HG02623 (cell line): ENCODE results near the gene CDC42BPA.
"Not testable (repeated sequence)": the region's sequence is repeated elsewhere in the genome, so short reads cannot be mapped to it uniquely, and the experiment has no call there.

Experiments used
- ATAC-seq: cut with Tn5 transposase; IDR thresholded peaks from one replicate; pipeline ENCODE4 v1.9.1; 2021; ENCODE audit warnings: moderate library complexity; ENCODE audit not compliant: unreplicated experiment

CDC42BPA gene

DNA sequence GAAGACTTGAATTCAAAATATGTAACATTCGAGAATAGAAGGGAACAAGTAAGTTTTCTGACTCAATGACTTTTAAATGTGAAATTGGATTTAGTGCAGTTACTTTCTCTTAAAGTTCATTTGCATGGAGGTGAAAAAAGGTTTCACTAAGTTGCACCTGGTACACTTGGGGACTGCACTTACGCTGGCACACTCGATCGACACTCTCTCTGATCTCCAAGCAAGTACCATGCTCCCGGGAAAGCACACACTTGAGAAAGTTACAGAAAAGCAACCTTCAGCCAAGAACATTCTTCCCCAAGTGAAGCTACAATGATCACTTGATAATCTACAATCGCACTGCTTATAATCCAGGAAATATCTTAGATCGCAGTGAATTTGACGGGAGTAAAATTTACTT, 315.1 kb downstream of the CDC42BPA start:
- ATAC-seq, result no peak

DNA sequence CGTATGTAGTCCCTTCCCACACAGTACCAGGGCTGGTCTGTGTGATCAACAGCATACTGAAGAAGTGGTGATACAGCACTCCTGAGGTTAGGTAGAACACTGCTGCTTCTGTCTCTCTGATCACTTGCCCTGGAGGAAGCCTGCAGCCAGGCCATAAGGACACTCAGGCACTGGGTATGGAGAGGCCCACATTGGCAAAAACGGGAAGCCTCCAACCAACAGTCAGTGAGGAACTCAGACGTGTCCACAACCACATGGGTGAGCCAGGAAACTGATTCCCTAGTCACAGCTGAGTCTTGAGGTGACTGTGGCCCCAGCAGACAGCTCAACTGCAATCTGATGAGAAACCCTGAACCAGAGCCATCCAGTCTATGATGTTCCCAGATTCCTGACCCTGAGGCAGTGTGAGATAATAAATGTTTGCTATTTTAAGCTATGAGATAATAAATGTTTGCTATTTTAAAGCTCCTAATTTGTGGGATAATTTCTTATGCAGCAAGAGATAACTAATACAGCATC, 315.7 kb downstream of the CDC42BPA start:
- no peak for ATAC-seq

DNA sequence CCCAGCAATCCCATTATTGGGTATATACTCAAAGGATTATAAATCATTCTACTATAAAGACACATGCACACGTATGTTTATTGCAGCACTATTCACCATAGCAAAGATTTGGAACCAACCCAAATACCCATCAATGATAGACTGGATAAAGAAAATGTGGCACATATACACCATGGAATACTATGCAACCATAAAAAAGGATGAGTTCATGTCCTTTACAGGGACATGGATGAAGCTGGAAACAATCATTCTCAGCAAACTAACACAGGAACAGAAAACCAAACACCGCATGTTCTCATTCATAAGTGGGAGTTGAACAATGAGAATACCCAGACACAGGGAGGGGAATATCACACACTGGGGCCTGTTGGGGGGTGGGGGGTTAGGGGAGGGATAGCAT, 318.7 kb downstream of the CDC42BPA start:
- not testable (repeated sequence) for ATAC-seq

DNA sequence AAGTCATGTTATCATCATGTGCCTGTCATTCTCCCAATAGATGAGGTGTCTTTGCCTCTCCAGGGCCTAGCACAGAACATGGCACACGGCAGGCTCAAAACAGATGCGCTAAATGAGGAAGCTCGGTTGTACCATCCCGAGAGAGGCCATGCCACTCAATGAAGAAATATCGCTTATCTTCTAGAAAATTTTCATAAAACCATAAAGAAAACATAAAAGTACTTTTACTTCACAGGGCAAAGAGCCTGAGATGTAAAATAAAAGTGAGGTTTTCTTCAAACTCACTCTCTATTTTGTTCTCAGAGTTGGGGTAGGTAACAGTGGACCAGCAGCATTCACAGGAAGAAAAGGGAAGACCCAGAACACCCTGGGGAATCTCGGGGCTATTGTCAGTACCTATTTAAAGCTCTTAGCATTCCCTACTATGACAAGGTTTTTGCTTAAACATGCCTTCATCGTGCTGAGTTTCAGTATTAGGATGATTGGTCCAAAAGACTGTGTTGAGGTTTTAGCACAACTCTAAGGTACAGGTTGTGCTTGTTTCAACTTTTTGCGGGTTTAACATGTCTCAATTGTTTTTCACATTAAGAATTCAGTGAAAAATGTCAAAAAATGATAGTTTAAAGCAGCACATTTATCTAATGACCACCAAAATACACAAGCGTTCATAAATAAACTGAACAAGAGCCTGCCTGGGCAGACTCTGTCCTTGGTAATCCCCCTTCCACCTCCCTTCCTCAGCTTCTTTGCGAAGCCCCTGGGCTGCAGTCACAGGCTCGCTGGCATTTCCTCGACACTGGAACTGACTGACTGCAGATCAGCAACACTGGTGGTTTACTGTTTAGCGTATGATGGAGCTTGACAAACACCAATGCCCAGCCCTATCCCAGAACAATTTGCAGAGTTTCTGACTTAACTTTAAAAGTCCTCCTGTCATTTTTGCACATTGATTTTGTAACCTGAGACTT, 322.6 kb downstream of the CDC42BPA start:
- peak; percentile 84 for ATAC-seq

DNA sequence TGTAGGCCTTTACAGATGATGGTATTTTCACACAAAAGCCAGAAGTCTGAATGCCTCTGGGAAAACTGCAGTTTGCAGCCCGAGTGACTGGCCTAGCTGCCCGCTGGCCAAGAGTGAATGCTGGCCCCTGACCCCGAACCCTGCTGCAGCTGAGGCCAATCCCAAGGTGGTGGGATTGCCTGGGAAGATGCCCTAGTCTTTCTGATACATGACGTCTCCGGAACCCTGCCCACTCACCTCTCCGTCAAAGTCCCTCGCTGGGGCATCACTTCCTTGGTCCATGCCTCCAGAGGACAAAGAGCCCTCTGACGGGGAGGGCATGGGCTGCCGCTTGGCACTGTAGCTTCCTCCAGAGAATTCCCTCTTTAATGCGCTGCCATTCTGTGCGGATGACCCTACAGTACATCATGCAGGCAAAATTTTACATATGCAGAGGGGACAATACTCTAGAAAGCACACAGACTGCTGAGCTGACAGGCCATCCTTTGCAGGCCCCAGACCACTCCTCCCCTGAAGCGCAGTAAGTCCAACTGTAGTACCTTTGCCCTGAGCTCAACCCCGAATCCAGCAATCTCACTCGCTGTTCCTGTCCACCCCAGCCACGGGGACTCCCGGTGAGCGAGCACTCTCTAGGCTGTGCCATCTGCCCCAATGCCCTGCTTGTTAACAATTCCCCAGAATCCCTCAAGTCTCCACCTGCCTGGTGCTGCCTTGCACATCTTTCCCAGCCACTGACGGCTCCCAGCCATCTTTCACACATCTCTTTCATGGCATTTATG, 323.5 kb downstream of the CDC42BPA start:
- no peak for ATAC-seq

DNA sequence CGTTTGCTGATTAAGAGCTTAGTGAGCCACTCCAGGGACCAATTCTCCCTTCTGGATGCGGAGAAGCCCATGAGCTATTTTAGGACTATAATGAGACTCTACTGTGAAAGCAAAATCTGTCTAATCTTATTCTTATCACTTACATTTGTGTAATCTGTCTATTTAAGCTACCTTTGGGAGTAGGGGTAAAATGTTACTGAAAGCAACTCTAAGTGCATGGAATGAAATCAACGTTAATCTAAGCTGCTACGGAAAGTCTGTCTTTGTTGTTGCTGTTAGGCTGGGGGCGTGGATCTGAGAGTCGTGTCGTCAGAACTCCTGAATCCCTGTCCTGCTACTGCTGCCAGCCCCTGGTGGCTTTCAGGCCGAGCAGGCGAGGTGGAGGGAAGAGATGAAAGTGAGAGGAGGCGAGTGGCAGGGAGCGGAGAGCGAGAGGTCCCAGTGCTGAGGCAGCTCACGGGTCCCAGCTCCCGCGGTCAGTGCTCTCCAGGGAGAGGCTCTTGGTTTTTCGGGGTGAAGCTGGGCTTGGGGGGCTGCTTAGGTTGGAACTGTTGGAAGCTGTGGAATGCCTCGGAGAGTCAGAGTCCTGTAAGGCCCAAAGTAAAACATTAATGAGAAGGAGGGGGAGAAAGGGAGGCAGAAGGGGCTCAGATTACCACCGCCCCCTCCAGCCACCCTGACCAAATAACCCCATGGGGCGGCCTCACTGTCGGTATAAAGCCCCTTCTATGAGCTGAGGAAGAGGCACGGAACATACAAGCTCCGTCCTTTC, 324.3 kb downstream of the CDC42BPA start:
- no peak for ATAC-seq

DNA sequence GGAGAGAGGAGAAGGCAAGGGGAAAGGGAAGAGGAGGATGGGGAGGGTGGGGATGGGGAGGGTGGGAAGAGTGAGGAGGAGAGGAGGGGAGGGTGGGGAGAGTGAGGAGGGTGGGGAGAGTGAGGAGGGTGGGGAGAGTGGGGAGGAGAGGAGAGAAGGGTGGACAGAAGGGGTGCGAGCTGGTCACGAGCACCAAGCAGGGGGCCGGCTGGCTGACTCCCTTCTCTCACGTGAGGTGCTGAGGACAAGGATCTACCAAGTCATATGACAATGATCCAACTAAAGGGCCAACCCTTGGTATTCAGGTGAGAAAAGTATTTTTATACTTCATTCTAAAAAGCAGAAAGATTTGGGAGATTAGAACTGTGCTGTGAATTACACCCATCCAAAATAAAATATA, 326.4 kb downstream of the CDC42BPA start:
- ATAC-seq, result no peak

DNA sequence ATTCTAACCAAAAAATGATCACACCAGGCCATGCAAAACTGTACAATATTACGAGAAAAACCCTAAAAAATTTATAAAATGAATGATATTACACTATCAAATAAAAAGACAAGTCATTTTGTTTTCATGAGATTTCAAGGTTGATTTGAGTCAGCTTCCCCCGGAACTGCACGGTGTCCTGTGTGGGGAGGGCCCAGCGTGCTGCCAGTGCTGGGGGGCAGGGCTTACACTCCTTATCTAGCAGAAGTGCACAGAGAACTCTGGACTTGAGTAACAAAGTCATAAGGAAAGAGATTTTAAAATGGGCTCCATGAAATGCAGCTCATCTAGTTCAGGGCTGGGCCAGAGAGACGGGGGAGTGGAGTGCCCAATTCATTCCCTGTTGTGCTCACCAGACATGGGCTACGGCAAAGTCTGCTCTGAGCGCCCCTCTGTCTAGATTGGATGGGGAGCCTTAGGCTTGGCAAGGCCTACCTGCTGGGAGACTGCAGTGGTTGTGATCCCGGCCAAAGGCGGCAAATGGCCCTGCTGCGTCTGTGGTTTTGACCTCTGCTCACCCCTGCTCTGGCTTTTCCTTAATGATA, 328.1 kb downstream of the CDC42BPA start:
- no peak for ATAC-seq

DNA sequence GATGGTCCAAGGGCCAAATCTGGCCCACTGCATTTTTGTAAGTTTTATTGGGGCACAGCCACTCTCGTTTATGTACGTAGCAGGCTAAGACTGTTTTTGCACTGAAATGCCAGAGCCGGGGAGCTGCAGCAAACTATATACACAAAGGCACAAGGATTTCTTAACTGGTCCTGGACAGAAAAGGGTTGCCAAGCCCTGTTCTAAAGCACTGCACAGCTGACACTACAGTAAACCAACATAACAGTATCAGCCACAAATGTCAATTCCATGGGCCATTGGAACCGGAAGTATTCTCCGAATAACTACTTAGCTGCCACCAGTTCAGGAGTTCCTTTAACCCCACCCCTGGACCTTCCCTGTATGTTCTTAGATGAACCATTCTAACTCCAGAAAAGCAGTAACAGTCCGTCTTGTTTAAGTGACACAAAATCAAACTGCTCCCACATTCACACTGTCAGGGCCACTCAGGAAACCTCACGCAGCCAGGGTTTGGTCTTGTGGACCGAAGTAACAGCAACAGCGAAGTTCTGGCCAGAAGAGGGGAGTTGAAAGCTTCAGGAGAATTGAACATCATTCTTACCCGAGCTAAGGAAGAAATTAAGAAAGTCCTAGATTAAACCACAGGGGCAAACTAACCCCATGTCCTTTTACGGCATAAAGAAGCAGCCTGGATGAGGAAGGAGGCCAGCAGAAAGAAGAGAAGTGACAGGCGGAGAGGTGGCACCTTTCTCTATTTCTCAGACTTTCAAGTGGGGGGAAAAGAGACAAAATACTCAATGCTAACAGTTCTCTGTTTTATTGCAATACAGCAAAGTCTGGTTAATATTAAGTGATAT, 329.0 kb downstream of the CDC42BPA start:
- no peak for ATAC-seq

DNA sequence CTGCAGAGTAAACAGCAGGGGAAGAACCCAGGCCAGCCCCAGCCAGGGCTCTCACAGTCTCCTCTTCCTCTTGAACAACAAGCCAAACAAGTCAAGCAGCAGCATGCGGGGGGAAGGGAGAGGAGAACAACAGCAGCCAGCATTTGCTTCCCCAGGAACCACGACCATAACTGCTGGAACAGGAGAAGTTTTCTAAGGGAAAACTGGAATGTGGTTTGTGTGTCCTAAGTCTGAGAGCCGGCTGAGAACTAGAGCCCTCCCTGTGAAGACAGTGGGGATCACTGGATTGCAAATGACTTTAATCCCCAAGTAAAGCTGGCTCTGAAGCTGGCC, 330.0 kb downstream of the CDC42BPA start:
- ATAC-seq, result no peak

DNA sequence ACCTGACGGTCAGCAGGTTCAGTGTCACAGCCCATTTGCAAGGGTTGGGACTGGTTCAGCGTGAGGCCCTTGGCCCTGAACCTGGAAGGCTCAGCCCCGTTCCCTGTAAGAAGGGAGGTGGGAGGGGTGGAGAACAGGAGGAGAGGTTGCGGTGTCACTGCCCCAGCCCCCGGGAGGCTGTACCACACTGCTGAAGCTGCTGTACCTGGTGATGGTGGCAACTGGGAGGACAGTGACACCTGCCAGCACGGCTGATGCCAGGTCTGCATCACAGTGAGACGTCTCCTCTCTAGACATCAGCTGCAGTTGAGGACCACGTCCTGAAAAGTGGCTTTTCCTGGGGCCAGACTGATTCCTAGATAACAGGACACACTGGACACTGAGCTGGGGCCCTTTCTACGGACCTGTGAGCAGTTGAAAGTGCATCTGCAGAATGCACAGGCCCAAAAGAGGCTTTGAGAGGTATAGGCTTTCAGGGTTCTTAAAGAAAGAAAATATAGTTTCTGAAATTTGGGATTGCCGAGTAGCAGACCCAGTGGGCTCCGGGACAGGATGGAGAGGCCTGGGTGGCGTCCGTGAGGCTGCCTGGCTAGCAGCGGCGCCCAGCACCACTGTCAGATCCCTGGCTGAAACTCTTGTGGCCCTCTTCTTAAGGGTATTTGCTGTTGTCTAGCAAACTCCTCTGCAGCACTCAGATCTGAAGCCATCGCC, 330.5 kb downstream of the CDC42BPA start:
- no peak for ATAC-seq

DNA sequence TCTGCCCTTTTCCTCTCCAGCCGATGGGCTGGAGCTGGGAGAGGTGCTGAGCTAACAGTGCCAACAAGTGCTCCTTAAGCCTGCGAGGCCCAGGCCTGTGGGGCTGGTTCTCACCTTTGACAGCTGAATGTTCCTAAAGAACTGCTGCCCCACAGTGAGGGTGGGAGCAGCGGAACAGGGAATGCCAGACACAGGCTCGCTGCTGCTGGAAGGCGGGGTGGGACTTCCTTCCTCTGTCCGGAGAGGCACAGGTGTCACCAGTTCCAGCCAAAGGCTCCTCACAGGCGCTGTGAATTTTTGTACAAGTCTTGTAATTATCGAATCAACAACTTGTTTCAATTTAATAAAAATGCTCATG, 331.1 kb downstream of the CDC42BPA start:
- ATAC-seq, result no peak

DNA sequence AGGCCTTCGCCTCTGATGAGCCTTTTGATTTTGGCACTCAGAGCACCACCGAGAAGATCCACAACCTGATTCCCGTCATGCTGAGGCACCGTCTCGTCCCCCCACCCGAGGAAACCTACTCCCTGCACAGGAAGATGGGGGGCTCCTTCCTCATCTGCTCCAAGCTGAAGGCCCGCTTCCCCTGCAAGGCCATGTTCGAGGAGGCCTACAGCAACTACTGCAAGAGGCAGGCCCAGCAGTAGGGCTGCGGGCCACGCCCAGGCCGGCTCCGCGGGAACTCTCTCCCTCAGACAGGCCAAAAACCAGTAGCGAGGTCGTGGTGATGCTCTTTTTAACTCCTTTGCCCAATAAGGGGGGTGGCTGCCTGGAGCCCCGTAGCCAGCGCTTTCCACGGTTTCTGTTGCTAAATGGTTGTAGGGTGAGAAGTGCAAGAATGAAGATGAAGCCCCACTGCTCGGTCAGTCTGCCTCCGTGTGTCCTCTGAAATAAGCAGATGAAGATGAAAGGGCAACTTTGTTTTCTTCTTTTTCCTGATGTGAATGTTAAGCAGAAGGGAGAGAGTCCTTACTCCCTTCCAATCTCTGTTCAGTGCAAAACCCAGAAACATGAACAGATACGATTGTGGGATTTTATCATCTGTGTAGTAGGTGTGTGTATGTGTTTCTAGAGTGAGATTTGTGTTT, 331.7 kb downstream of the CDC42BPA start:
- no peak for ATAC-seq

DNA sequence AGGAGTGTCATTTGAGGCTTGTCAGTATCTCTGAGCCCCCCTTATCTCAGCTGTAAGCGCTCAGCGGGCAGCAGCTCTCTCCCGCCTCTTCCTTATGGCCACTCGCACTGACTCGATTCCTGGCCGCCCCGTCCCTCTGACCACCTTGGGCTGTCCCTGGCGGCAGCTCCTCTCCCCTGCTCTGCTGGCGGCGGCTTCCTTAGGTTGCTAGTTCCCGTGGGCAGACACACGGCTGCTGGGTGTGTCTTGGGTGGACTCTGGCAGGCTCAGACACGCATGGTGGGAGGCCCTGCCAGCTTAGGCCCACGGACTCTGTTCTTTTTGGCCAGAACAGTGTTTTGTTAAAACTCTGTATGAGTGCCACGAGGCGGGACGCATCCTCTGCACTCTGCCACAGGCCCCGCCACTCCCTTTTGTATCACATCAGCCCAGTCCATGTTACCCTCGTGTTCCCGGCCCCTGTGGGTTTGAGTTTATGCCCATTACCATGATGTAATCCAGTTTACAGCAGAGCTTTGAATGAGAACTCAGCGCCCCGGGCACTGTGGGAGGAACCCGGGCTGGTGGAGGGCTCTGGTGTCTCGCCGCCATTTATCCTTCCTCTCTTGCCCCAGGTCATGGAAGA, 332.3 kb downstream of the CDC42BPA start:
- ATAC-seq, result no peak

DNA sequence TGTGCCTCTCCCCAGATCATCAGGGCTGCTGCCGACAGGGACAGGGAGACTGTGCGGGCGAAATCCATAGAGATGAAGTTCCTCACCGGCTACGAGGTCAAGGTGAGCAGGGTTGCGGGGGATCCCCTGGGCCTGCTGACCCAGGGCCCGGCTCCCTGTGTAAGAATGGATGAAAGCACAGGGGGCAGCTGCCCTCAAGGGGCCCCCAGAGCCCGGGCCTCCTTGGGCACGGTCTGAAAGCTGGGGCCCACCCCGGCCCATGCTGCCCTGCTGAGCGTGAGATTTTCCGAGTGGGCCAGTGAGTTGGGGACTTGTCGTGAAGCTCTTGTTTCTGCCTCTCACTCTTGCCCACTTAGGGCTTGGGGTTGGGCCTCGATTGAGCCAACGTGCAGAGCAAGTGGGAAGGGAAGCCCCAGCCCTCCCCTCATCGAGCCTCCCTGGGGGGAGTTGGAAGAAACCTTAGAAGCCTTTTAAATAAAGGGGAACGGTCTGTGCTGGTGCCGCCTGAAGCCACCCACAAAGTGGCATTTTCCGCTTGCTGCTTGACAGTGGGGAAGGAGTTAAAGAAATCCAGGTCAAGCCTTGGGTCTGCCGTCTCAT, 333.0 kb downstream of the CDC42BPA start:
- ATAC-seq, result no peak

DNA sequence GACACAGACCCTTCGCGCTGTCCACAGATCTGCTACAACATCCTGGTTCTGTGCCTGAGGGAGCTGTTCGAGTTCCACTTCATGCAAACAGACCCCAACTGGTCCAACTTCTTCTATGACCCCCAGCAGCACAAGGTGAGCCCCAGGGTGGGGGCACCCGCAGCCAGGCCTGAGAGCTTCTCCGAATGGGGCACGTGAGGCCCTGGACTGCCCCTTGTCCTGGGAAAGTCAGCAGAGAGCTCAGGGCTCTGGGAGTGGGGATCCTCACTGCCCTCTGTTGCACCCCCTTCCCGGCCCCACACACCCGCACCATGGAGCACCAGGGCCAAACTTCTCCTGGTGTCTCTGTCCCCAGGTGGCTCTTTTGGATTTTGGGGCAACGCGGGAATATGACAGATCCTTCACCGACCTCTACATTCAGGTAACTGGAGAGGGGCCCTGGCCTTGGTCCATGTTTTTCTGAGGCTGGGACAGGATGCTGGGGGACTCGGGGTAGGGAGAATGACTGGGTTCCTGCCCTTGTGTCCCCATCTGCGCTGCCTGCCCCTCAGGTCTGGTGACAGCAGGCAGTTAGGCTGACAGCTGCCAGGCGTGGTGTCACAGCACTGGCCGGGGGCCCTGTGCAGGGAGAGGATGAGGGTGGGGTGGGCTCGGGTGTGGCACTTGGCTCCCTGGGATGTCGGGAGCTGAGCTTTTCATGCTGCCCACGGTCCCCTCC, 333.6 kb downstream of the CDC42BPA start:
- ATAC-seq, result no peak

DNA sequence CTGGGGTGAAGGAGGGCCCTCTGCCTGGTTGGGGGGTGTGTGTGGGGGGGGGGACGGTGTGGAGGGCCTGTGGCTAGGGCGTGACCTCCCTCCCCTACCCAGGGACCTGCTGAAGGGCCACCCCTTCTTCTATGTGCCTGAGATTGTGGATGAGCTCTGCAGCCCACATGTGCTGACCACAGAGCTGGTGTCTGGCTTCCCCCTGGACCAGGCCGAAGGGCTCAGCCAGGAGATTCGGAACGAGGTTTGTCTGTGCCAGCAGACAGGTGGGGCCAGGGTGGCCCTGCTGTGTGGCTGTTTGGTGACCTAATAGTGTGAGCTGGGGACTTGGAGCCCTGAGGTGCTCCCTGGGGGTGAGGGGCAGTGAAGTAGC, 334.3 kb downstream of the CDC42BPA start:
- no peak for ATAC-seq
